Breast epithelium (tissue), 3 donors: ENCODE results near the gene SH3D19.

Experiments used
- POLR2A ChIP-seq: fragments of 450-650 bp; IDR thresholded peaks from one replicate; pipeline ENCODE4 v1.6.1; 2016; ENCODE audit warnings: antibody characterized with exemption, mild to moderate bottlenecking, moderate library complexity
- POLR2AphosphoS5 ChIP-seq, 3 donors: sonication (generic); formaldehyde crosslinking; IDR thresholded peaks; one replicate each; pipeline ENCODE4 v1.6.1; 2017; ENCODE audit warnings: antibody characterized with exemption in 3 of 3
- TF ChIP-seq, protein P1 (sequence below), 3 donors: fragments of 450-650 bp; IDR thresholded peaks; one replicate each; pipeline ENCODE4 v1.5.1; 2016 to 2017; ENCODE audit warnings: antibody characterized with exemption in 3 of 3, mild to moderate bottlenecking in 3 of 3, moderate library complexity in 3 of 3

GRCh38 chr4:151316645-151317044, 8.8 kb downstream of the SH3D19 start:
- TF ChIP-seq, protein P1, sequence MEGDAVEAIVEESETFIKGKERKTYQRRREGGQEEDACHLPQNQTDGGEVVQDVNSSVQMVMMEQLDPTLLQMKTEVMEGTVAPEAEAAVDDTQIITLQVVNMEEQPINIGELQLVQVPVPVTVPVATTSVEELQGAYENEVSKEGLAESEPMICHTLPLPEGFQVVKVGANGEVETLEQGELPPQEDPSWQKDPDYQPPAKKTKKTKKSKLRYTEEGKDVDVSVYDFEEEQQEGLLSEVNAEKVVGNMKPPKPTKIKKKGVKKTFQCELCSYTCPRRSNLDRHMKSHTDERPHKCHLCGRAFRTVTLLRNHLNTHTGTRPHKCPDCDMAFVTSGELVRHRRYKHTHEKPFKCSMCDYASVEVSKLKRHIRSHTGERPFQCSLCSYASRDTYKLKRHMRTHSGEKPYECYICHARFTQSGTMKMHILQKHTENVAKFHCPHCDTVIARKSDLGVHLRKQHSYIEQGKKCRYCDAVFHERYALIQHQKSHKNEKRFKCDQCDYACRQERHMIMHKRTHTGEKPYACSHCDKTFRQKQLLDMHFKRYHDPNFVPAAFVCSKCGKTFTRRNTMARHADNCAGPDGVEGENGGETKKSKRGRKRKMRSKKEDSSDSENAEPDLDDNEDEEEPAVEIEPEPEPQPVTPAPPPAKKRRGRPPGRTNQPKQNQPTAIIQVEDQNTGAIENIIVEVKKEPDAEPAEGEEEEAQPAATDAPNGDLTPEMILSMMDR (IDR thresholded peaks at IDR 0.05): no peak
- TF ChIP-seq POLR2A: no peak
- TF ChIP-seq POLR2AphosphoS5 (IDR thresholded peaks at IDR 0.05): no peak
